Ovary (tissue), 10 donors: ENCODE results near the gene VAPA. TPM values are rescaled to one million over a fixed set of nuclear protein-coding genes. Genes with fewer than 3 reads are reported as not detected.

ENCODE experiments used
- DNase-seq, 5 donors: peaks; one replicate each; pipeline ENCODE4 v3.0.0-alpha.2; 2019 to 2020
- H3K27ac ChIP-seq, 2 donors: fragments of 200-600 bp; one replicate each; pipeline versions ENCODE4 v1.5.1 to v1.8.0; 2019 to 2022
- H3K27me3 ChIP-seq: fragments of 200-600 bp; one replicate; pipeline ENCODE4 v1.8.0; 2022
- H3K36me3 ChIP-seq: fragments of 200-600 bp; sonication (generic); one replicate; pipeline ENCODE4 v1.5.1; 2019
- H3K4me1 ChIP-seq: one replicate; pipeline ENCODE4 v1.8.1; 2013; ENCODE audit warnings: mild to moderate bottlenecking, moderate library complexity; ENCODE audit not compliant: insufficient read depth
- H3K4me3 ChIP-seq: fragments of 200-600 bp; sonication (generic); one replicate; pipeline ENCODE4 v1.5.1; 2017
- H3K9me3 ChIP-seq, 2 donors: fragments of 200-600 bp in 1 of 2; sonication (generic) in 1 of 2; one replicate each; pipeline versions ENCODE4 v1.5.1 to v1.8.1; 2013 to 2019; ENCODE audit warnings: mild to moderate bottlenecking in 1 of 2, moderate library complexity in 1 of 2
- EP300 ChIP-seq: sonication (generic); formaldehyde crosslinking; IDR thresholded peaks from one replicate; pipeline ENCODE4 v1.6.1; 2017; ENCODE audit warnings: antibody characterized with exemption
- POLR2A ChIP-seq: fragments of 450-650 bp; IDR thresholded peaks from one replicate; pipeline ENCODE4 v1.6.1; 2017; ENCODE audit warnings: antibody characterized with exemption, mild to moderate bottlenecking, moderate library complexity
- WGBS, 3 donors: extraction: QIAGEN DNeasy Blood & Tissue Kit in 1 of 3; methylation state at CpG; one replicate each; pipeline versions ENCODE4 v1.1.5 to v1.1.7; 2013 to 2017; 5-methylcytosine and 5-hydroxymethylcytosine counted together
- intact Hi-C, 4 donors: fragments of 100-400 bp; cut with DNase I; formaldehyde crosslinking; loops; one replicate each; pipeline versions ENCODE4 v1.11.0 to v1.15.1; 2022 to 2023
- long read RNA-seq, 3 donors: library from polyadenylated mRNA in 2 of 3; unstranded in 2 of 3; transcript quantifications; one replicate each; pipeline ENCODE4 v2.0.0 and lab custom pipeline, GENCODE V29; 2021 to 2026
- polyA plus RNA-seq, 2 donors: library from polyadenylated mRNA; stranded (reverse); fragments of 200-250 nt in 1 of 2; fragments of 350-450 nt in 1 of 2; fragmentation: Illumina TruSeq in 1 of 2; extraction: RNeasy Lipid Tissue Mini Kit (QIAGEN cat#74804) in 1 of 2; gene quantifications; one replicate each; pipeline ENCODE4 v1.2.3, GENCODE V29; 2013 to 2014
- total RNA-seq, 7 donors: library from RNA; depleted of rRNA in 2 of 7; stranded (reverse); fragments of >200 nt in 2 of 7; fragmentation: NEBNext Ultra II Directional in 3 of 7; extraction: Animal tissue kit (Norgen Biotek cat#: 25700) in 3 of 7; gene quantifications; one replicate each; pipeline versions ENCODE4 v1.1.0 to v1.2.4, GENCODE V29; 2016 to 2023
- TF ChIP-seq, protein P1 (sequence below), 3 donors: fragments of 450-650 bp in 2 of 3; fragments of 200-600 bp in 1 of 3; IDR thresholded peaks; one replicate each; pipeline versions ENCODE4 v1.5.1 to v1.8.0; 2016 to 2022; ENCODE audit warnings: antibody characterized with exemption in 3 of 3, mild to moderate bottlenecking in 1 of 3
- donor health status: DM: no; HTN: no; CAD: no; lungs with moderate emphysema.
- donor health status: DM: no; HTN: no; CAD: no.
- donor health status: Bipolar disorder and iron deficiency.
- donor health status: DM: yes; HTN: yes; CAD: no.
- donor health status: DM: no; HTN: no; CAD: no.
- donor health status: DM: yes; HTN: yes; CAD: no.

Gene VAPA, protein sequence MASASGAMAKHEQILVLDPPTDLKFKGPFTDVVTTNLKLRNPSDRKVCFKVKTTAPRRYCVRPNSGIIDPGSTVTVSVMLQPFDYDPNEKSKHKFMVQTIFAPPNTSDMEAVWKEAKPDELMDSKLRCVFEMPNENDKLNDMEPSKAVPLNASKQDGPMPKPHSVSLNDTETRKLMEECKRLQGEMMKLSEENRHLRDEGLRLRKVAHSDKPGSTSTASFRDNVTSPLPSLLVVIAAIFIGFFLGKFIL
- total RNA-seq (100 to 1,000 TPM; 184 to 369 (median 254) TPM), polyA plus RNA-seq (100 to 1,000 TPM; 164 to 339 TPM)
- long read RNA-seq, donor 1, full-length matches to known transcripts, result 1,357 of 1,426 reads
- long read RNA-seq, donor 1, partial matches to known transcripts, result 12 of 1,426 reads
- long read RNA-seq, donor 1, other reads (novel, unspliced or antisense), result 57 of 1,426 reads
- long read RNA-seq, donor 2, full-length matches to known transcripts, result 124 of 129 reads
- long read RNA-seq, donor 2, partial matches to known transcripts, result 0 of 129 reads
- long read RNA-seq, donor 2, other reads (novel, unspliced or antisense), result 5 of 129 reads
- long read RNA-seq, donor 3, full-length matches to known transcripts, result 389 of 445 reads
- long read RNA-seq, donor 3, partial matches to known transcripts, result 1 of 445 reads
- long read RNA-seq, donor 3, other reads (novel, unspliced or antisense), result 55 of 445 reads

GRCh38 chr18:9913526-9914333 lies at the start of gene VAPA:
Gene VAPA, plus strand, starts transcription at chr18:9914016. Its CDS starts 241 bp downstream, at chr18:9914257.
- 0 to 1% (median 0%) methylated on average over 50 to 87 of the region's 87 CpGs for WGBS, 3 donors
- Histone ChIP-seq H3K4me1 (peaks cover 4% of the 10 kb centered on the region), H3K9me3 (no peaks in the 10 kb centered on the region), H3K27ac (peak within 1 kb of the TSS; percentile 99 to 100), H3K4me3 (peak within 1 kb of the TSS; percentile 67), H3K27me3 (no peaks in the 10 kb centered on the region), H3K36me3 (no peaks in the 10 kb centered on the region)
- TF ChIP-seq, protein P1, sequence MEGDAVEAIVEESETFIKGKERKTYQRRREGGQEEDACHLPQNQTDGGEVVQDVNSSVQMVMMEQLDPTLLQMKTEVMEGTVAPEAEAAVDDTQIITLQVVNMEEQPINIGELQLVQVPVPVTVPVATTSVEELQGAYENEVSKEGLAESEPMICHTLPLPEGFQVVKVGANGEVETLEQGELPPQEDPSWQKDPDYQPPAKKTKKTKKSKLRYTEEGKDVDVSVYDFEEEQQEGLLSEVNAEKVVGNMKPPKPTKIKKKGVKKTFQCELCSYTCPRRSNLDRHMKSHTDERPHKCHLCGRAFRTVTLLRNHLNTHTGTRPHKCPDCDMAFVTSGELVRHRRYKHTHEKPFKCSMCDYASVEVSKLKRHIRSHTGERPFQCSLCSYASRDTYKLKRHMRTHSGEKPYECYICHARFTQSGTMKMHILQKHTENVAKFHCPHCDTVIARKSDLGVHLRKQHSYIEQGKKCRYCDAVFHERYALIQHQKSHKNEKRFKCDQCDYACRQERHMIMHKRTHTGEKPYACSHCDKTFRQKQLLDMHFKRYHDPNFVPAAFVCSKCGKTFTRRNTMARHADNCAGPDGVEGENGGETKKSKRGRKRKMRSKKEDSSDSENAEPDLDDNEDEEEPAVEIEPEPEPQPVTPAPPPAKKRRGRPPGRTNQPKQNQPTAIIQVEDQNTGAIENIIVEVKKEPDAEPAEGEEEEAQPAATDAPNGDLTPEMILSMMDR (IDR thresholded peaks at IDR 0.05), result no peak
- TF ChIP-seq EP300 (no peak), POLR2A (peak; percentile 99)
- DNase-seq, result peak; percentile 94 to 97 (median 95)
- intact Hi-C loops, result loop anchor here in 1 of 4 donors (10.0 kb wide), 1 partner anchor 209 kb away; the partner anchor contains the start of gene RAB31

DNA sequence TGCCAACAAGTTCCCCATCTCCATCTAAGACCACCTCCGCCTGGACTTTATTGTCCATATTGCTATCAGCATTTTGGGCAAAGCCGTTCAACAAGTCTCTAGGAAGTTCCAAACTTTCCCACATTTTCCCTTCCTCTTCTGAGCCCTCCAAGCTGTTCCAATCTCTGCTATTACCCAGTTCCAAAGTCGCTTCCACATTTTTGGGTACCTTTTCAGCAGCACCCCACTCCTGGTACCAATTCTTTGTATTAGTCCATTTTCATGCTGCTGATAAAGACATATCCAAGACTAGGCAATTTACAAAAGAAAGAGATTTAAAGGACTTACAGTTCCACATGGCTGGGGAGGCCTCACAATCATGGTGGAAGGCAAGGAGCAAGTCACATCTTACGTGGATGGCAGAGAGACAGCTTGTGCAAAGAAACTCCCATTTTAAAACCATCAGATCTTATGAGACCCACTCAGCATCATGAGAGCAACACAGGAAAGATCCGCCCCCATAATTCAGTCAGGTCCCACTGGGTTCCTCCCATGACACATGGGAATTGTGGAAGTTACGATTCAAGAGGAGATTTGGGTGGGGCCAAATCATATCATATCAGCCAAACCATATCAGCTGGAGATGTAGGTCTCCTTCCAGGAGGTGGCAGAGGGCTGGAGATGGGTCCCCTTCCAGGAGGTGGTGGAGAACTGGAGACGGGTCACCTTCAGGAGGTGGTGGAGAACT lies 47.9 kb upstream of the VAPA start:
- no peaks in the 10 kb centered on the region for H3K36me3 ChIP-seq
- DNase-seq, result no peak
- H3K4me1 ChIP-seq, result peaks cover 17% of the 10 kb centered on the region
- no peak for TF ChIP-seq POLR2A
- TF ChIP-seq, protein P1 (IDR thresholded peaks at IDR 0.05), result no peak
- TF ChIP-seq EP300, result no peak
- WGBS, 3 donors, result 95 to 98% (median 98%) methylated on average over 7 of the region's 7 CpGs
- no peak overlapping the region for H3K27ac ChIP-seq
- no peaks in the 10 kb centered on the region for H3K9me3 ChIP-seq
- intact Hi-C loops, result no loop called here
- H3K27me3 ChIP-seq, result no peaks in the 10 kb centered on the region
- H3K4me3 ChIP-seq, result no peak overlapping the region

DNA sequence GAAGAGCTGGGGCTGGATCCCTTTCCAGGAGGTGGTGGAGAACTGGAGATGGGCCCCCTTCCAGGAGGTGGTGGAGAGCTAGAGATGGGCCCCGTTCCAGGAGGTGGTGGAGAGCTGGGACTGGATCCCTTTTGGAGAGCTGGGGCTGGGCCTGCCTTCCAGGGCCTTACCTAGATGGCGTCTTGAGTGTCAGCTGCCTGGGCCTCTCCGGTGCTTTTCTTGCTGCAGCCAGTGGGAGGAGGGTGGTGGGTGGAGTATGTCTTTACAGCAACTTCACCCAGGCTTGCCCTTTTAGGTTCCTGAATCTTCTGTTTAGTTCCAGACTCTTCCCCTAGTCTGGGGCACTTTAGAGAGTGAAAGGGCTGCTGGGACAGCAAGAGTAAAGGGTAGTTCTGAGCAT lies 47.2 kb upstream of the VAPA start:
- Histone ChIP-seq H3K4me3 (no peak overlapping the region), H3K4me1 (peaks cover 17% of the 10 kb centered on the region), H3K9me3 (no peaks in the 10 kb centered on the region), H3K27ac (no peak overlapping the region), H3K27me3 (no peaks in the 10 kb centered on the region), H3K36me3 (no peaks in the 10 kb centered on the region)
- intact Hi-C loops, result no loop called here
- 88 to 98% (median 97%) methylated on average over 3 of the region's 3 CpGs for WGBS, 3 donors
- no peak for DNase-seq
- no peak for TF ChIP-seq POLR2A
- TF ChIP-seq, protein P1 (IDR thresholded peaks at IDR 0.05), result no peak
- no peak for TF ChIP-seq EP300
